Fibroblast of lung (primary cell): ENCODE measurements around the gene TSNAXIP1.

Experiments used
- CTCF ChIP-seq, 2 donors: IDR thresholded peaks in 1 of 2; conservative IDR thresholded peaks in 1 of 2; 1 replicate in 1 of 2; 2 replicates in 1 of 2; pipeline ENCODE4 v1.5.1; 2011 to 2012; ENCODE audit warnings: low read length in 2 of 2, control low read depth in 1 of 2, inconsistent platforms in 1 of 2, low read depth in 1 of 2, mild to moderate bottlenecking in 1 of 2
- EZH2 ChIP-seq: IDR thresholded peaks from 2 replicates; pipeline ENCODE4 v1.5.1; 2012; ENCODE audit warnings: low read length, control low read depth, mild to moderate bottlenecking; ENCODE audit errors: missing control alignments

DNA sequence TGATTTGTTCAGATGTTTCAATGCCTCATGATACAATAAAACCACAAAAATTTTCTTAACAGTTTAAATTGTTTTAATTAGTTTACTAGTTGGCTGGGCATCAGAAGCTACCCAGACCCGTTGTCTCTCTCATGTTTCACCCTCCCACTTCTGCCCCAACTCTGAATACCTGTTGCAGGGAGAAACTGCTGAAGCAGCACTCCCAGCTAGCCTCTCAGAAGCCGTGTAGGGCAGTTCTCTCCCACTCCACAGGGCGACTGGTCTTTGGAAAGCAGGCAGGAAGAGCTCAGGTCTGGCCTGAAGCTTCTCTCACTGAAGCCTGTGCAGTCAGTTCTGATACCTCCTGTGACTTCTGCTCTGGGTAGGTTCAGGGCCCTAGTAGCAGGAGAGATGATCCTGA is 64.6 kb downstream of the TSNAXIP1 start:
- TF ChIP-seq EZH2 (no peak), CTCF (conservative IDR thresholded peaks at IDR 0.05 in 1 of 2, IDR thresholded peaks at IDR 0.05 in 1 of 2; ENCODE audit: low read depth in 1 of 2, low read length in 2 of 2) (no peak)
